ENCODE results near the gene IL17A.
A peak's percentile ranks its signal among the peaks of the same experiment; 100 is the strongest.
"Not testable (repeated sequence)": the region's sequence is repeated elsewhere in the genome, so short reads cannot be mapped to it uniquely, and the experiment has no call there.

IL17A gene

DNA sequence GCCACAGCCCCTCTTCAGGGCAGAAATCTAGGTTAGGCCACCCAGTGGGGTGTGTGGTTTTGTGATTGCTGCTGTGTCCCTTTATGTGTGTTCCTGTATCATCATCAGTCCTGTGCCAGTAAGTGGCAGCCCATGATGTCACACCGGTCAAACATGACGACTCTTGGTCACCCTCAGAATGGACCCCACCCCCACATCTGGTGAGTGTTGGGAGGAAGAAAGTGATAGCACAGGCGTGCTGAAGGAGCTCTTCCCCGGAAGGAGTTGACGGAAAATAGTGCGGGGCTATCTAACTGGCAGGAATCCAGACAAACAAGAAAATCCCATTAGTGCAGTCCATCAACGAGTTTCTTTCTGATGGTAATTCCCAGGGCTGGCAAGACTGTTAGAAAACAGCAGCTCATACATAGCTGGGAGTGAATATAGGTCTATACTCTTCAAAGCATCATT lies 33.4 kb upstream of the IL17A start:
- in situ Hi-C loops (cut with HindIII; ENCODE audit: low pct_unique_long_range_greater_than_20kb, low sequenced_read_pairs): no loop called here
- TF ChIP-seq JUND (IDR thresholded peaks at IDR 0.05; ENCODE audit: low read depth): no peak
- DNase-seq (ENCODE audit: low read depth in 1 of 2, low spot score in 1 of 2): no peak

DNA sequence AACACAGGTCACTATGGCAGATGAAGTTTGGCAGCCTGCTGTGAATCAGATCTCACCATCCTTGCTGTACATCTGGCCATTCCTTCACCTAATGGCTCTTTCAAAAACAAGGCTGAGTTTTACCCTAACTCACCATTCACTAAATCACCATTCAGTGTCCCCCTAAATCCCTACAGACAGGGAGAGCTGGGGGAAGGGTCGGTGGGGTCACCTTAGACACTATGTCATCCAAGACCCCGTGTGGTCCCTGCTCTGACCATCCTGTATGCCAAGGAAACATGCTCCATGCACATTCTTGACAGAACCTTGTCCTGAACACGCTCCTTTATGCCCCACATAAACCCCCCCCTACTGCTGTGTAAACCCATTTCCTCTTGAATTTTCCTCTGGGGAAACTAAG lies 31.8 kb upstream of the IL17A start:
- DNase-seq (ENCODE audit: low read depth in 1 of 2, low spot score in 1 of 2): no peak
- in situ Hi-C loops (cut with HindIII; ENCODE audit: low pct_unique_long_range_greater_than_20kb, low sequenced_read_pairs): no loop called here
- no peak for TF ChIP-seq JUND (IDR thresholded peaks at IDR 0.05; ENCODE audit: low read depth)

DNA sequence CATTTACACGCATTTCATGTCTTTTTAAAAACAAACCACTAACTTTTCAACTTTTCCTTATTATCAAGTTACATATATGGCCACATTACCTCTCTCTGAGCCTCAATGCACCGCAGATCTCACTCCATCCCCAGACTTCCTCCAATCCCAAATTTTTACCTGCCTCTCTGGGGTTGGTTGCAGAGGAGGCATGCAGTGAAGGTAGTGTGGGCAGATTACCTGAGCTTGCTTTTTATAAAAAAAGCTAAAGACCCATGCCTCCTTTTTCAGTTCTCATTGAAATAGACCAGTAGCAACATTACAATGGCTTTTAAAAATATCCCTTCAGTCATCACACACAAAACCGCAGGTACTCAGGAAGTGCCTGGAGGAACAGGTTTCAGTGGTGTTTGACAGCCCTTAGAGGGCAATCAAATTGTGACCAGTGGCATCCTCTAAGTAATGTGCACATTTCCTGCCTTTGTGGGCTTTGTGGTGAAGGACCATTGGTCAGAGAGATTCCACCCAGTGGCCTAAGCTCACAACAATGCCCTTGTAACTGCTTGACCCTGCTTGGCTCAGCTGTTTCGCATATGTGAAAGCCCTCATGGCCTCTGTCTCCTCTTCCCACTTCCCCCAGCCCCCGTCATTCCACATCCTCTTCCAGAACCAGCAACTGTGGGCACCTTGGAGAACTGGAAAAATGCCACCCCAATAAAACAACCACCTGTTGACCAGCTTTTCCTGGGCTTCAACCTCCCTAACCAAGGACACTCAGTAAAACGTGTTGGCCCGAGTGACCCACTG lies 30.2 kb upstream of the IL17A start:
- DNase-seq (ENCODE audit: low read depth in 1 of 2, low spot score in 1 of 2): peak in 1 of 2 experiments; percentile 51
- no peak for TF ChIP-seq JUND (IDR thresholded peaks at IDR 0.05; ENCODE audit: low read depth)
- in situ Hi-C loops (cut with HindIII; ENCODE audit: low pct_unique_long_range_greater_than_20kb, low sequenced_read_pairs): no loop called here

DNA sequence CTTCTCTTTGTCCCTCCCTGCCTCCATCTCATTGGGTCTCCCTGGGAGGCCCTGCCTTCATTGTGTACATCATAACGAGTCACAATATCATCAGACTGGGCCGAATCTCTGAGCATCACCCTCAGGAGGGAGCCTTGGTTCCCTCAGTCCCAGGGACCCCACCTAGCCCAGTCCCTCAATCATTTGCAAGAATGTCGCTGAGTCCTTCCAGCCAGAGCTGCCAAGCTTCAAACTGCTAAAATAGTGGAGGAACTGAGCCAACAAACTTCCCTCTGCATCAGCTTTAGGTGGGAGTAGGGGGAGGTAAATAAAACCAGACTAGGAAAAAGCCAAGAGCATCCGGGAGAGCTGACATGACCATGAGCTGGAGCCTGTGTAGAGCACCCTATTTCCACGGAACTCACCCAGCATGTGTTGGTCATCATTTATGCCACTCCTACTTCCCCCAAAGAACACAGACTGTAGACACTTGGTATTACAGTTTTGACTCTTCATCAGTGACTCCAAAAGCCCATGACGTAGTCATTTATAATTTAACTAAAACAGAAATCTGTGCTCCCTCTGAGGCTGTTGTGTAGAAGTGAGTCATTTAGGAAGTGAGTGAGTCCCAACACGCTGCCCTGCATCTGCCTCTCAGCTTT lies 28.8 kb upstream of the IL17A start:
- no peak for TF ChIP-seq JUND (IDR thresholded peaks at IDR 0.05; ENCODE audit: low read depth)
- no peak for DNase-seq (ENCODE audit: low read depth in 1 of 2, low spot score in 1 of 2)
- in situ Hi-C loops (cut with HindIII; ENCODE audit: low pct_unique_long_range_greater_than_20kb, low sequenced_read_pairs): no loop called here

DNA sequence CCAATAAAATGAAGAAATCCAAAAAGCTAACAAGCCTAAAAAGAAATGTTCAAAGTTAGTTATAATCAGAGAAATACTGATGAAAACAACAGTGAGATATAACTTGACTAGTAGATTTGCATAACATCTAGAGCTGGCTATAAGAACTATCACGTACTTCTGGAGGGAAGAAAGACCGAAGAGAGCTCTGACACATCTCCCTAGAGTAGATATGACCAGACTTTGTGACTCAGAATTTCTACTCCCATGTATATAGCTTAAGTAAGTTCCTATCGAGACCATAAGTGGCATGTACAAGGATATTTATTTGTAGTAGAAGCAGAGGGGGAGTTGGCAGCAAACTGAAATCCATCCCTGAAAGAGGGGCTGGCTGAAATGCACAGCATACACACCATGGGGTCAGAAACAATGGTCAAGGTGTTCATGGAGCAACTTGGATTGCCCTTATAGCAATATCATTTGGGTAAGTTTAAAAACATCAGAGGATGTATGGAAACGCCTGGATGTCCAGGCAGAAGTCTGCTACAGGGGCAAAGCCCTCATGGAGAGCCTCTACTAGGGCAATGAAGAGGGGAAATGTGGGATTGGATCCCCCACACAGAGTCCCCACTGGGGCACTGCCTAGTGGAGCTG lies 25.6 kb upstream of the IL17A start:
- no peak for DNase-seq (ENCODE audit: low read depth in 1 of 2, low spot score in 1 of 2)
- in situ Hi-C loops (cut with HindIII; ENCODE audit: low pct_unique_long_range_greater_than_20kb, low sequenced_read_pairs): no loop called here
- no peak for TF ChIP-seq JUND (IDR thresholded peaks at IDR 0.05; ENCODE audit: low read depth)

DNA sequence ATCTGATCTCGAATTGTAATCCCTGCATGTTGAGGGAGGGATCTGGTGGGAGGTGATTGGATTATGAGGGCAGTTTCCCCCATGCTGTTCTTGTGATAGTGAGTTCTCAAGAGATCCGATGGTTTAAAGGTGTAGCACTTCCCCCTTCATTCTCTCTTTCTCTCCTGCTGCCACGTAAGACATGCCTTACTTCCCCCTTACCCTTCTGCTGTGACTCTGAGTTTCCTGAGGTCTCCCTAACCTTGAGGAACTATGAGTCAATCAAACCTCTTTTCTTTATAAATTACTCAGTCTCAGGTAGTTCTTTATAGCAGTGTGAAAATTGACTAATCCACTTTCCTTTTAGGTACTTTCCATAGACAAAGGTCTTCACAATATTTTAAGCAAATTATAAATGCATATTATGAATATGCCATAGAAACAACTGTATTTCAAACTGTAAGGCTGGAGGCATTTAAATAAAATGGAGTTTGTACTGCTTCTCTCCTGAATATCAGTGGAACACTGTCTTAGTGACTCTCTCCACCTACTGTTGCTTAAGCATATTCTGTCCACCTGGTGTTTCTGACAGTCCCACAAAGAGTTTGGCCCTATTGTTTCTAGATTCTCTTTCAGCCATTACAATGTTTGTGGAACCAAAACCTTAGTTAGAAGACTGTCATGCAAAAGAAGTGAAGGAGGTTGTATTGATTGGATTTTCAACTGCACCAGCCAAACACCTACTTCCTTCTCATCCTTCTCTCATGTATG lies 24.3 kb upstream of the IL17A start:
- no peak for TF ChIP-seq JUND (IDR thresholded peaks at IDR 0.05; ENCODE audit: low read depth)
- DNase-seq (ENCODE audit: low read depth in 1 of 2, low spot score in 1 of 2): no peak
- in situ Hi-C loops (cut with HindIII; ENCODE audit: low pct_unique_long_range_greater_than_20kb, low sequenced_read_pairs): no loop called here

DNA sequence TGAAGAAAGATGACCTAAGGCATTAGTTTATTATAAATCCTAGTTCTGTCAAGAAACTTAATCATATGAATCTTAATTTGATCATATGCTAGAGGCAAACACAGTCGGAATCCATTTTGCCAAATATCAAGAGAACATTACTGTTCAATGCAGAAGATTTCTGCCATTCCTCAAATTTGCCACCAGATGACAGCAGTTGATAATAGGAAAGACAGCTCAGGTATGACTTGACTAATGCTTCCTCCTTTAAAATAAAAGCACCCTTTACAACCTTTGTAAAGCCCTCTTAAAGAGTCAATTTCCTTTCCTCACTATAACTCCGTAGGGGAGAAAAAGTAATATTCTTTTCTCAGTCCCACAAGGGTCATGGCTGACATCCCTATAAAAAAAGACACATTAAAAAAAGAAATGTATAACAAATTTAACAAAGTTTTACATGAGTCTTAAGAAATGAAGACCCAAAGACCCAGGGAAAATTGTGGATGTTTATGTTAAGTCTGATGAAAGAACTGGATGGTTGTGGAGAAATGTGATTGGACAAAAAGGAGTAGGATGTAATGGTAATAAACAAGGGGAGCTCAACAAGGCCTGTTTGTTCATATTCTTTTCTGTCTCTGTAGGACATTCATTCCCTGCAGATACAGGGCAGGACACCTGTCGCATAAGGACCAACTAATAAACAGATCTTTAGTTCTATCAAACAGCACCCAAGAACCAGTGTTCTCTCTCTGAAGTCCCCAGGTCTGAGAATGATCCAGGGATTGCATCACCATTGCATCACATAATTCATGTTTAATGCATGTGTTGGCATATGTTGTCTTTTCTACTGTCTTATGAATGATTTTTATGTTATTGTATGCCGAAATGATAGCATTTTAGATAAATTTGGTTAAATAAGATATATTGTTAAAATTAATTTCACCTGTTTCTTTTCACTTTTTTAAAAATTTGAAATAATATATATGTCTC lies 23.0 kb upstream of the IL17A start:
- peak in 1 of 2 experiments; percentile 57 for DNase-seq (ENCODE audit: low read depth in 1 of 2, low spot score in 1 of 2)
- in situ Hi-C loops (cut with HindIII; ENCODE audit: low pct_unique_long_range_greater_than_20kb, low sequenced_read_pairs): no loop called here
- no peak for TF ChIP-seq JUND (IDR thresholded peaks at IDR 0.05; ENCODE audit: low read depth)

DNA sequence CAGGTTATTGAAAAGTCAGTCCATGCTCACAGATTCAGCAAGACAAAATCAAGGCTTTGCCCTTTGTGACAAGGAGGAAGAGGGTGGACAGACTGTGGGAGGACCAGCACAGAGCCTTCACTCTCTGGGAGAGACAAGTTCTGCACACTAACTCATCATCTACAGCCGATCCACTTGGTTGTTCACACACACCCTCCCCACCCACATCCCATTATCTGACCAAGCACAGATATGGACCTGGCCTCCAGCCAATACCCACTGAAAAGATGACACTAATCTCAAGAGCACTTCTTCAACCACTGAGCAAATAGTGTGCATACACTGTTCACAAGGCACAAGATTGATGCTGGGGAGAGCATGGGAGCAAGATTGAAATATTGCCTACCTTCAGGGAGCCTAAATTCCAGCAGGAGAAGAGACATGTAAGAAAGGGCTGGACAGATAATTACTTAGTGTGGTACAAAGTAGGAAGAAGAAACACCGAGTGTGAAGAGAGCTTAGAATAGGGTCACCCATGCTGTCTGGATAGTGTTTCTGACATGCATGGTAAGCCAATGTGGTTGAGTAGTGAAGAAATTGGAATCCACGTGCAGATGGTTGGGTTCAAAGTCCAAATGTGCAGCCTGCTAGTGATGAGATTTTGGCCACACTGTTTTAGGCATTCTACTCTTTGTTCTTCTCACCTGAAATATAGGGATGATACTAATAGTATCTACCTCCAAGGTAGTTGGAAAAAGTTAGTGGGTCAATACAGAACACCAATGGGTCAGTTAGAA lies 21.7 kb upstream of the IL17A start:
- in situ Hi-C loops (cut with HindIII; ENCODE audit: low pct_unique_long_range_greater_than_20kb, low sequenced_read_pairs): no loop called here
- TF ChIP-seq JUND (IDR thresholded peaks at IDR 0.05; ENCODE audit: low read depth): no peak
- no peak for DNase-seq (ENCODE audit: low read depth in 1 of 2, low spot score in 1 of 2)

DNA sequence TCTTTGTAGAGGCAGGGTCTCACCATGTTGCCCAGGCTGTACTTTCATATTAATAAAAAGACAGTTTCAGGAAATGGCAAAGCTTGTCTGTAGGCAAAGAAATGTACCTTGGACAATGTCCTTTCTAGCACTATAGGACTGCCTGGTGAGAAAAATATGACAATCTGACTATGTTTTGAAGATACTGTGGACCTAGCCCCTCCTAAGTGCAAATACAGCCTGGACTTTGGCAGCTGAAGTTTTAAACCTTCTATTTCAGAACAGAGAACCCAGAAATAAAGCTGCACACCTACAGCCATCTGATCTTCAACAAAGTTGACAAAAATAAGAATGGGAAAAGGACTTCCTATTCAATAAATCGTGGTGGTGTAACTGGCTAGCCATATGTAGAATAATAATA lies 18.9 kb upstream of the IL17A start:
- in situ Hi-C loops (cut with HindIII; ENCODE audit: low pct_unique_long_range_greater_than_20kb, low sequenced_read_pairs): no loop called here
- TF ChIP-seq JUND (IDR thresholded peaks at IDR 0.05; ENCODE audit: low read depth): no peak
- no peak for DNase-seq (ENCODE audit: low read depth in 1 of 2, low spot score in 1 of 2)

DNA sequence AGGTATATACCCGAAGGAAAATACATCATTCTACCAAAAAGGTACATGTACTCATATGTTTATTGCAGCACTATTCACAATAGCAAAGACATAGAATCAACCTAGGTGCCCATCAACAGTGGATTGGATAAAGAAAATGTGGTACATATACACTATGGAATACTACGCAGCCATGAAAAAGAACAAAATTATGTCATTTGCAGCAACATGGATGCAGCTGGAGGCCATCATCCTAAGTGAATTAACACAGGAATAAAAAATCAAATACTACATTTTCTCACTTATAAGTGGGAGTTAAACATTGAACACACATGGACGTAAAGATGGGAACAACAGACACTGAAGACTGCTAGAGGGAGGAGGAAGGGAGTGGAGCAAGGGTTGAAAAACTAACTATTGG lies 17.8 kb upstream of the IL17A start:
- in situ Hi-C loops (cut with HindIII; ENCODE audit: low pct_unique_long_range_greater_than_20kb, low sequenced_read_pairs); DNase-seq (ENCODE audit: low read depth in 1 of 2, low spot score in 1 of 2): not testable (repeated sequence)

DNA sequence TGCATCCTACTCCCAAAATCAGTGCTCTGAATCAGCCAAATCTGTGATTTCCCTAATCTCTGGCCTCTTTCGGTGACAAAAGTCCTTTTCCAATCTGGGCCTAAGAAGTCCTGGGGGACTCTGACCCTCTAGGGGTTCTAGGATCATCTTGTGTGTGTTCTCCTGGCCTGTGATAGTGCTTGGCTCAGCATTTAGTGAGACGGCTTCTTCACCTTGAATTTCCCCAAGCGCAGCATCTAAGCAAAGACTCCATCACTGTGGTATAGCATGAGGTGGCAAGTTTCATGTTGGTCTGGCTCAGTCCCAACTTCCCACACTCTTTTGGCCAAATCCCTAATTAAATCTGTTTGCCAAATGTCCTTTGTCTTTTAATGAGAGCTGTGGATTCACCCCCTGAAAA lies 12.1 kb upstream of the IL17A start:
- no peak for TF ChIP-seq JUND (IDR thresholded peaks at IDR 0.05; ENCODE audit: low read depth)
- in situ Hi-C loops (cut with HindIII; ENCODE audit: low pct_unique_long_range_greater_than_20kb, low sequenced_read_pairs): no loop called here

More for the DNA sequence above, 12.1 kb upstream of the IL17A start:
- no peak for DNase-seq (ENCODE audit: low read depth in 1 of 2, low spot score in 1 of 2)
